Hematopoietic multipotent progenitor cell treated with erythropoietin and hydrocortisone succinate and interleukin-3 and kit ligand, for 8 days (in vitro differentiated cells): ENCODE data around the gene TOPAZ1.

Experiments used
- DNase-seq: peaks from one replicate; pipeline ENCODE4 v3.0.0-alpha.2; 2015

The TOPAZ1 gene

GRCh38 chr3:44248152-44248551 lies 6.5 kb downstream of the TOPAZ1 start:
- DNase-seq = no peak

- no peak for DNase-seq
Observed at GRCh38 chr3:44252332-44252959, 10.8 kb downstream of the TOPAZ1 start.

GRCh38 chr3:44259404-44259803 lies 17.7 kb downstream of the TOPAZ1 start:
- DNase-seq = no peak

- no peak for DNase-seq
Observed at GRCh38 chr3:44264146-44264545, 22.5 kb downstream of the TOPAZ1 start.

GRCh38 chr3:44265815-44266214 lies 24.1 kb downstream of the TOPAZ1 start:
- DNase-seq = no peak

GRCh38 chr3:44272191-44272590 lies 30.5 kb downstream of the TOPAZ1 start:
- DNase-seq = no peak

- DNase-seq = no peak
Observed at GRCh38 chr3:44277925-44278324, 36.2 kb downstream of the TOPAZ1 start.

GRCh38 chr3:44280077-44280476 lies 38.4 kb downstream of the TOPAZ1 start:
- no peak for DNase-seq

- no peak for DNase-seq
Observed at GRCh38 chr3:44280631-44281030, 38.9 kb downstream of the TOPAZ1 start.

- DNase-seq = no peak
Observed at GRCh38 chr3:44284949-44285348, 43.3 kb downstream of the TOPAZ1 start.

- DNase-seq = peak; percentile 32
Observed at GRCh38 chr3:44289882-44290462, 48.3 kb downstream of the TOPAZ1 start.

- no peak for DNase-seq
Observed at GRCh38 chr3:44292276-44292675, 50.6 kb downstream of the TOPAZ1 start.

- DNase-seq = no peak
Observed at GRCh38 chr3:44292947-44293346, 51.3 kb downstream of the TOPAZ1 start.

- no peak for DNase-seq
Observed at GRCh38 chr3:44297255-44297654, 55.6 kb downstream of the TOPAZ1 start.

GRCh38 chr3:44301746-44302145 lies 60.1 kb downstream of the TOPAZ1 start:
- DNase-seq = no peak

- DNase-seq = no peak
Observed at GRCh38 chr3:44309500-44309899, 67.8 kb downstream of the TOPAZ1 start.

- DNase-seq = peak; percentile 12
Observed at GRCh38 chr3:44318891-44319311, 77.2 kb downstream of the TOPAZ1 start.

- no peak for DNase-seq
Observed at GRCh38 chr3:44321335-44321734, 79.6 kb downstream of the TOPAZ1 start.

GRCh38 chr3:44323341-44323955 lies 81.8 kb downstream of the TOPAZ1 start:
- DNase-seq = peak; percentile 76

GRCh38 chr3:44324584-44324983 lies 82.9 kb downstream of the TOPAZ1 start:
- DNase-seq = no peak

- DNase-seq = peak; percentile 7
Observed at GRCh38 chr3:44326019-44326418, 84.3 kb downstream of the TOPAZ1 start.

GRCh38 chr3:44326515-44326914 lies 84.8 kb downstream of the TOPAZ1 start:
- no peak for DNase-seq

GRCh38 chr3:44329946-44330345 lies 88.3 kb downstream of the TOPAZ1 start:
- no peak for DNase-seq

- no peak for DNase-seq
Observed at GRCh38 chr3:44330444-44330843, 88.8 kb downstream of the TOPAZ1 start.

GRCh38 chr3:44334326-44334725 lies 92.6 kb downstream of the TOPAZ1 start:
- DNase-seq = no peak
